Gastrocnemius medialis (tissue), 4 donors: Measurements from ENCODE around the gene CADPS. TPM values are rescaled to one million over a fixed set of nuclear protein-coding genes. Genes with fewer than 3 reads are reported as not detected.

ENCODE experiments used
- ATAC-seq, 2 donors: fragments of 150-250 bp; one replicate each; pipeline ENCODE4 v1.9.1; 2016
- DNase-seq, 2 donors: peaks; one replicate each; pipeline ENCODE4 v3.0.0-alpha.2; 2019
- H3K27ac ChIP-seq, 4 donors: fragments of 200-600 bp; sonication (generic); 1 replicate in 1 of 4; 2 replicates in 3 of 4; pipeline ENCODE4 v1.5.1; 2016 to 2018; ENCODE audit warnings: mild to moderate bottlenecking in 2 of 4, moderate library complexity in 1 of 4
- H3K27me3 ChIP-seq, 3 donors: fragments of 200-600 bp; sonication (generic) in 2 of 3; 1 replicate in 1 of 3; 2 replicates in 2 of 3; pipeline versions ENCODE4 v1.5.1 to v1.6.0; 2016 to 2019; ENCODE audit warnings: mild to moderate bottlenecking in 1 of 3, moderate library complexity in 1 of 3
- H3K36me3 ChIP-seq, 2 donors: fragments of 200-600 bp; sonication (generic) in 1 of 2; one replicate each; pipeline ENCODE4 v1.5.1; 2017 to 2018
- H3K4me1 ChIP-seq, 2 donors: fragments of 200-600 bp; sonication (generic) in 1 of 2; one replicate each; pipeline ENCODE4 v1.5.1; 2016 to 2017; ENCODE audit warnings: mild to moderate bottlenecking in 2 of 2
- H3K4me3 ChIP-seq, 4 donors: fragments of 200-600 bp; sonication (generic) in 3 of 4; 1 replicate in 1 of 4; 2 replicates in 3 of 4; pipeline ENCODE4 v1.5.1; 2016 to 2019; ENCODE audit warnings: mild to moderate bottlenecking in 2 of 4
- H3K9me3 ChIP-seq, 3 donors: fragments of 200-600 bp; sonication (generic) in 2 of 3; 1 replicate in 1 of 3; 2 replicates in 2 of 3; pipeline ENCODE4 v1.5.1; 2016 to 2019
- POLR2A ChIP-seq, 2 donors: fragments of 450-650 bp; IDR thresholded peaks; one replicate each; pipeline ENCODE4 v1.6.1; 2017; ENCODE audit warnings: antibody characterized with exemption in 2 of 2, mild to moderate bottlenecking in 2 of 2, moderate library complexity in 2 of 2
- in situ Hi-C, 4 donors: fragments of 200-750 bp; cut with MboI; loops; one replicate each; pipeline versions ENCODE4 v1.15.0 to v1.8.0; 2017; ENCODE audit warnings: low sequenced_read_pairs in 4 of 4
- intact Hi-C: fragments of 100-400 bp; cut with DNase I; formaldehyde crosslinking; loops from one replicate; pipeline ENCODE4 v1.15.1; 2023; ENCODE audit warnings: low total_unique reads
- total RNA-seq, 4 donors: library from RNA; depleted of rRNA; stranded (reverse); fragments of >200 nt; gene quantifications; one replicate each; pipeline versions ENCODE4 v1.1.0 to v1.2.3, GENCODE V29; 2016
- TF ChIP-seq, protein P1 (sequence below), 5 experiments: fragments of 450-650 bp in 3 of 5; fragments of 200-600 bp in 2 of 5; sonication (generic) in 2 of 5; IDR thresholded peaks in 4 of 5; conservative IDR thresholded peaks in 1 of 5; 1 replicate in 4 of 5; 2 replicates in 1 of 5; pipeline ENCODE4 v1.5.1; 2016 to 2019; ENCODE audit warnings: antibody characterized with exemption in 5 of 5, mild to moderate bottlenecking in 3 of 5, moderate library complexity in 3 of 5

CADPS gene
- total RNA-seq, 4 donors from 2014 or later, result 2.1 TPM; not detected in 3

DNA sequence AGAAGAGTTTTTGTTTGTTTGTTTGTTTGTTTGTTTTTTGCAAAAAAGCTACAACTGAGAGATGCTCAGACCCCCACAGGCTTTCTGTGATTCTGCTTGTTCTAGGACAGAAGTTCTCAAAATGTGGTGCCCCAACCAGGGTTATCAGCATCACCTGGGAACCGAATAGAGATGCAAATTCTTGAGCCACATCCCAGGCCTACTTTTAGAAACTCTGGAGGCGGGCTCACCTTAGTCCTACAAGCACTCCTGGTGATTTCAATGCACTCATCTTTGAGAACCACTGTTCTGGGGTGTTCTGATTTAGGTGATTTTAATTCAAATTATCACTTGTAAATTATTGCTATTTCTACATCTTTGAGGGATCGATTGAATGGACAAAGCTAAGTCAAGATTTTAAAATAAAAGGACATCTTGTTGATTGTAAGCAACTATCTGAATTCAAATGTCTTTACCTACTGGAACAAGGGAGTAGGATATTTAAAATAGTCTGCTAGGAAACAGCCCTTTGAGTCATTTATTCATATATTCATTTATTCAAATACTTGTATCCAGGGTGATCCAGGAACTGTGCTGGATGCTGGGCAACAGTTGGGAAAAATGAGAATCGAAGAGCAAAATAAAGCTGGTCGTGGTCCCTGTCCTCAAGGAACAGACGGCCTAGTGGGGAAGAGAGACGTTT lies 44.7 kb upstream of the CADPS start:
- no peak for TF ChIP-seq POLR2A (IDR thresholded peaks at IDR 0.05)
- TF ChIP-seq, protein P1, sequence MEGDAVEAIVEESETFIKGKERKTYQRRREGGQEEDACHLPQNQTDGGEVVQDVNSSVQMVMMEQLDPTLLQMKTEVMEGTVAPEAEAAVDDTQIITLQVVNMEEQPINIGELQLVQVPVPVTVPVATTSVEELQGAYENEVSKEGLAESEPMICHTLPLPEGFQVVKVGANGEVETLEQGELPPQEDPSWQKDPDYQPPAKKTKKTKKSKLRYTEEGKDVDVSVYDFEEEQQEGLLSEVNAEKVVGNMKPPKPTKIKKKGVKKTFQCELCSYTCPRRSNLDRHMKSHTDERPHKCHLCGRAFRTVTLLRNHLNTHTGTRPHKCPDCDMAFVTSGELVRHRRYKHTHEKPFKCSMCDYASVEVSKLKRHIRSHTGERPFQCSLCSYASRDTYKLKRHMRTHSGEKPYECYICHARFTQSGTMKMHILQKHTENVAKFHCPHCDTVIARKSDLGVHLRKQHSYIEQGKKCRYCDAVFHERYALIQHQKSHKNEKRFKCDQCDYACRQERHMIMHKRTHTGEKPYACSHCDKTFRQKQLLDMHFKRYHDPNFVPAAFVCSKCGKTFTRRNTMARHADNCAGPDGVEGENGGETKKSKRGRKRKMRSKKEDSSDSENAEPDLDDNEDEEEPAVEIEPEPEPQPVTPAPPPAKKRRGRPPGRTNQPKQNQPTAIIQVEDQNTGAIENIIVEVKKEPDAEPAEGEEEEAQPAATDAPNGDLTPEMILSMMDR (IDR thresholded peaks at IDR 0.05 in 4 of 5, conservative IDR thresholded peaks at IDR 0.05 in 1 of 5), result no peak
- in situ Hi-C loops, result loop anchor here in 1 of 4 donors (25.0 kb wide), 1 partner anchor 108 kb away; no protein-coding TSS in a partner anchor
- no peak for DNase-seq
- intact Hi-C loops, result no loop called here
- Histone ChIP-seq H3K27ac (no peak overlapping the region), H3K36me3 (no peaks in the 10 kb centered on the region), H3K4me1 (no peaks in the 10 kb centered on the region), H3K4me3 (no peak overlapping the region), H3K9me3 (no peaks in the 10 kb centered on the region), H3K27me3 (no peaks in the 10 kb centered on the region)
- ATAC-seq, result no peak

DNA sequence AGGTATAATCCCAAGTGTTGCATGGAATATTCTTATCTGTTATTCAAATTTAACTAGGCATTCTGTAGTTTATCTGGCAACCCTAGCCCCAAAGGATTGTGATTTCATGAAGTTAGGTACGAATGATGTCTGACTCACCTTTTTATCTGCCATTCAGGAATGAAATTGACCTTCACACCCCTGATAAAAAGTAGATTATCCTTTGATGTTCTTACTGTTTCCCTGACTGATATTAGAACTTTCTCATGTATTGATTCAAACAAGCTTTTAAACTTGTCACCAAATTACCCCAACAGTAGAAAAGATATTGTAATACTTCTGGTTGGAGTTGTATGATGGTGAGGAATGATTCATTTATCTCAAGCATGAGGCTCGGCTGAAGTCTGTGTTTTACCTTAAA lies 43.6 kb upstream of the CADPS start:
- intact Hi-C loops (no loop called here), in situ Hi-C loops (loop anchor here in 1 of 4 donors (25.0 kb wide), 1 partner anchor 106 kb away; no protein-coding TSS in a partner anchor)
- Histone ChIP-seq H3K4me3 (no peak overlapping the region), H3K9me3 (no peaks in the 10 kb centered on the region), H3K36me3 (no peaks in the 10 kb centered on the region), H3K4me1 (no peaks in the 10 kb centered on the region), H3K27ac (no peak overlapping the region), H3K27me3 (no peaks in the 10 kb centered on the region)
- DNase-seq (no peak), ATAC-seq (no peak)
- no peak for TF ChIP-seq POLR2A (IDR thresholded peaks at IDR 0.05)
- TF ChIP-seq, protein P1 (IDR thresholded peaks at IDR 0.05 in 4 of 5, conservative IDR thresholded peaks at IDR 0.05 in 1 of 5), result no peak

DNA sequence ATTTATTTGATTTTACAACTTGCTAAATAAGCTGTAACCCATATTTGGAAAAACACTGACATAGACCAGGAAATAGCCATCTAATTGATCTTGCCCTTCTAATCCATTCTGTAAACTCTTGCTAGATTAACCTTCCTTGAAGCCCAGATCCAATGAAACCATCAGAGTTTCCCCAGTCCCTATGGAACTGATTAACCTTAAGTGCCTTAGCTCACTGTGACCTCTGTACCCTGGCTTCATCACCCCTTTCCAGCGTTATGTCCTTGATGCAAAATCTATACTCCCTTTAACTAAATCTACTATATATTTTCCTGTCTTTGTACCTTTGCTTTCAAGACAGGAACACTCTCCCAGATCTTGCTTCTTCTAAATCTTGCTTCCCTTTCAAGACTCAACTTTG lies 42.9 kb upstream of the CADPS start:
- DNase-seq, result no peak
- Histone ChIP-seq H3K4me3 (no peak overlapping the region), H3K27me3 (no peaks in the 10 kb centered on the region), H3K27ac (no peak overlapping the region), H3K9me3 (no peaks in the 10 kb centered on the region), H3K4me1 (no peaks in the 10 kb centered on the region), H3K36me3 (no peaks in the 10 kb centered on the region)
- intact Hi-C loops, result no loop called here
- ATAC-seq, result no peak
- in situ Hi-C loops, result loop anchor here in 1 of 4 donors (25.0 kb wide), 1 partner anchor 106 kb away; no protein-coding TSS in a partner anchor
- no peak for TF ChIP-seq POLR2A (IDR thresholded peaks at IDR 0.05)
- TF ChIP-seq, protein P1 (IDR thresholded peaks at IDR 0.05 in 4 of 5, conservative IDR thresholded peaks at IDR 0.05 in 1 of 5), result no peak

DNA sequence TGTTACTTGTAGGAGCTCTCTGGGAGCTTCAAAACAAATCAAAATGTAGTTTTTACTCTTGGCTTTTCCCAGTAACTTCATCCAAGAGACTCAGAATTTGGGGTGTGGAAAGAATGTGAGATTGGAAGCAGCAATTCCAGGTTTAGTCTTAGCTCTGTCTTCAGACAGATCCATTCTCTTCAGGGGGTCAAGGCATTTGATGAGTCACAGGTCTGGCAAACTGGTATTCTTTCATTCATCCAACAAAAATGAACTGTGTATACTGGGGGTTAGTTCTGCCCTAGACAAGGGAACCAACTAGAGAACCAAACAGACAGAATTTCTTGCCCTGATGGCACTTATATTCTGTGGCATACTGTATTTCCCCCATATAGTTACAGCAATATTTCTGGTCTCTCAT lies 36.3 kb upstream of the CADPS start:
- Histone ChIP-seq H3K27ac (no peak overlapping the region), H3K36me3 (no peaks in the 10 kb centered on the region), H3K27me3 (no peaks in the 10 kb centered on the region), H3K4me1 (no peaks in the 10 kb centered on the region), H3K9me3 (no peaks in the 10 kb centered on the region), H3K4me3 (no peak overlapping the region)
- ATAC-seq (no peak), DNase-seq (no peak)
- intact Hi-C loops, result no loop called here
- in situ Hi-C loops, result loop anchor here in 1 of 4 donors (25.0 kb wide), 1 partner anchor 99 kb away; no protein-coding TSS in a partner anchor
- TF ChIP-seq POLR2A (IDR thresholded peaks at IDR 0.05), result no peak
- TF ChIP-seq, protein P1 (IDR thresholded peaks at IDR 0.05 in 4 of 5, conservative IDR thresholded peaks at IDR 0.05 in 1 of 5), result no peak
